ENCODE results near the gene KLC1.

DNA sequence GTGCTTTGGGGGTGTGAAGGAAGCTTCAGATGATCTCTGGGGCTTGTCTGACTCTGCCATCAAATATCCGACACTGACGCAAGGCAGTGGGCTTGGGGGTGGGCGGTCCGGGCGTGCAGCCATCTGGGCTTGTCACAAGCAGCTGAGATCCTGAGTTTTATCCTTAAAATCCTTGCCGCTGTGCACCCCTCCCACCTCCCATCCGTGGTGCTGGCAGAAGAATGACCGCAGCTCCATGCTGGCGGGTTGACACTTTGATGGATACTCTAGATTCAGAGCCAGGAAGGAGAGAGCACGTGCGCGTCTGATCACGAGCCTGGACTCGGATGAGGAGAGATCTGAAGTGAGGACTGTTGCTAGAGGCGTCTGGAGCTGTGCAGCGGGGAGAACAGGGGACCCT lies 89.6 kb downstream of the KLC1 start:
- TF ChIP-seq EP300 (IDR thresholded peaks at IDR 0.05; ENCODE audit: borderline replicate concordance), result no peak
- no peak for TF ChIP-seq REST (IDR thresholded peaks at IDR 0.05; ENCODE audit: low read depth)
- no peak for TF ChIP-seq YY1 (IDR thresholded peaks at IDR 0.05; ENCODE audit: low read depth)
- TF ChIP-seq EGR1 (IDR thresholded peaks at IDR 0.05), result no peak
- no peak for TF ChIP-seq CREB1 (IDR thresholded peaks at IDR 0.05; ENCODE audit: low read depth)
- no peak for TF ChIP-seq TAF1 (IDR thresholded peaks at IDR 0.05; ENCODE audit: low read depth)
- TF ChIP-seq, protein P1, sequence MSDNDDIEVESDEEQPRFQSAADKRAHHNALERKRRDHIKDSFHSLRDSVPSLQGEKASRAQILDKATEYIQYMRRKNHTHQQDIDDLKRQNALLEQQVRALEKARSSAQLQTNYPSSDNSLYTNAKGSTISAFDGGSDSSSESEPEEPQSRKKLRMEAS (IDR thresholded peaks at IDR 0.05), result no peak
- no peak for TF ChIP-seq RAD21 (IDR thresholded peaks at IDR 0.05; ENCODE audit: low read depth)
- no peak for TF ChIP-seq TEAD4 (IDR thresholded peaks at IDR 0.05)
- no peak for TF ChIP-seq NFIC (IDR thresholded peaks at IDR 0.05)
